ENCODE measurements around the gene CNEP1R1. TPM values are rescaled to one million over a fixed set of nuclear protein-coding genes. Genes with fewer than 3 reads are reported as not detected.

Gene CNEP1R1
- total RNA-seq, 4 donors from 2014 or later: 7.0 to 13.1 (median 10.8) TPM

DNA sequence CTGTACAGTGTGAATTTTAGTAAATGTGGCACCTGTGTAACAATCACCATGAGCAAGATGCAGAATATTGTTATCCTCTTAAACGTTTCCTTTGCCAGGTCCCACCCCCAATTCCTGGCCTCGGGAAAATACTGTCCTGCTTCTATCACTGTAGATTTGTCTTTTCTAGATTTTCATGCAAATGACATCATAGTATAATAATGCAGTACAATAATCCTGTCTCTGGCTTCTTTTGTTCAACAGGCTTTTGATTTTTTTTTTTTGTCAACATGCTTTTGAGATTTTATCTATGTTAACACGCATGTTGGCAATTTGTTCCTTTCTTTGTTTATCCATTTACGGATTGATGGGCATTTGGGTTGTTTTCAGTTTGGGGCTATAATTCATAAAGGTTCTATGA lies 20.4 kb downstream of the CNEP1R1 start:
- WGBS, 2 donors: 60 to 63% methylated on average over 4 of the region's 4 CpGs
- Histone ChIP-seq H3K27ac (no peak overlapping the region), H3K36me3 (no peaks in the 10 kb centered on the region), H3K4me1 (peaks cover 0 to 1% of the 10 kb centered on the region in 2 donors), H3K4me3 (replicated peaks in 1 of 3) (no peak overlapping the region), H3K9me3 (no peaks in the 10 kb centered on the region), H3K27me3 (peaks cover 4% of the 10 kb centered on the region)
- TF ChIP-seq, protein P1, sequence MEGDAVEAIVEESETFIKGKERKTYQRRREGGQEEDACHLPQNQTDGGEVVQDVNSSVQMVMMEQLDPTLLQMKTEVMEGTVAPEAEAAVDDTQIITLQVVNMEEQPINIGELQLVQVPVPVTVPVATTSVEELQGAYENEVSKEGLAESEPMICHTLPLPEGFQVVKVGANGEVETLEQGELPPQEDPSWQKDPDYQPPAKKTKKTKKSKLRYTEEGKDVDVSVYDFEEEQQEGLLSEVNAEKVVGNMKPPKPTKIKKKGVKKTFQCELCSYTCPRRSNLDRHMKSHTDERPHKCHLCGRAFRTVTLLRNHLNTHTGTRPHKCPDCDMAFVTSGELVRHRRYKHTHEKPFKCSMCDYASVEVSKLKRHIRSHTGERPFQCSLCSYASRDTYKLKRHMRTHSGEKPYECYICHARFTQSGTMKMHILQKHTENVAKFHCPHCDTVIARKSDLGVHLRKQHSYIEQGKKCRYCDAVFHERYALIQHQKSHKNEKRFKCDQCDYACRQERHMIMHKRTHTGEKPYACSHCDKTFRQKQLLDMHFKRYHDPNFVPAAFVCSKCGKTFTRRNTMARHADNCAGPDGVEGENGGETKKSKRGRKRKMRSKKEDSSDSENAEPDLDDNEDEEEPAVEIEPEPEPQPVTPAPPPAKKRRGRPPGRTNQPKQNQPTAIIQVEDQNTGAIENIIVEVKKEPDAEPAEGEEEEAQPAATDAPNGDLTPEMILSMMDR (IDR thresholded peaks at IDR 0.05): no peak
- no peak for TF ChIP-seq POLR2A (IDR thresholded peaks at IDR 0.05)
- intact Hi-C loops (cut with DNase I): no loop called here
- no peak for DNase-seq

DNA sequence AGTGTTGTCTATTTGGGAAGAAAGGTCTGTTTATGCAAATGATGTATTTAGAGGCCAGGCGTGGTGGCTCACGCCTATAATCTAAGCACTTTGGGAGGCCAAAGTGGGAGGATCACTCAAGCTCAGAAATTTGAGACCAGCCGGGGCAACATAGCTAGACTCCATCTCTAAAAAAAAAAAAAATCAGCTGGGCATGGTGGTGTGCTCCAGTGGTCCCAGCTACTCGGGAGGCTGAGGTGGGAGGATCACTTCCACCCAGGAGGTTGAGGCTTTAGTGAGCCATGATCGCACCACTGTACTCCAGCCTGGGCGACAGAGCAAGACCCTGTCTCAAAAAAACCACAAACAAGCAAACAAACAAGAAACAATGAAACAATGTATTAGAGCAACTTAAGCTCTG lies 21.8 kb downstream of the CNEP1R1 start:
- H3K4me3 ChIP-seq (replicated peaks in 1 of 3): no peak overlapping the region
- no peaks in the 10 kb centered on the region for H3K36me3 ChIP-seq
- WGBS, 2 donors: 91 to 92% methylated on average over 6 of the region's 6 CpGs
- TF ChIP-seq, protein P1 (IDR thresholded peaks at IDR 0.05): no peak
- no peak for TF ChIP-seq POLR2A (IDR thresholded peaks at IDR 0.05)
- no peak overlapping the region for H3K27ac ChIP-seq
- intact Hi-C loops (cut with DNase I): no loop called here
- no peaks in the 10 kb centered on the region for H3K9me3 ChIP-seq
- H3K27me3 ChIP-seq: peaks cover 4% of the 10 kb centered on the region
- no peaks in the 10 kb centered on the region for H3K4me1 ChIP-seq
- DNase-seq: no peak

DNA sequence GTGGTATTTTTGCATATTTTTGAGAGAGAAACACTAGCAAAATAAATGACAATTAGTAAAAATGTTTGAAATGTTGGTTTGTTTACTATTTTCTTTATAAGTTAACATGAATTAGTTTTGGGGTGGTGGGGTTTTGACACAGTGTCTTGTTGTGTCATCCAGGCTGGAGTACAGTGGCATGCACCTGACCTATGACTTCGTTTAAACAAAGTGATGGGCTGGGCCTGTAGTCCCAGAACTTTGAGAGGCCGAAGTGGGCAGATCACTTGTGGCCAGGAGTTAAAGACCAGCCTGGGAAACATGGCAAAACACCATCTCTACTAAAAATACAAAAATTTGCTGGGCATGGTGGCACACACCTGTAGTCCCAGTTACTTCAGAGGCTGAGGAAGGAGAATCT lies 22.8 kb downstream of the CNEP1R1 start:
- H3K27ac ChIP-seq: no peak overlapping the region
- H3K4me3 ChIP-seq (replicated peaks in 1 of 3): no peak overlapping the region
- intact Hi-C loops (cut with DNase I): no loop called here
- WGBS, 2 donors: 84 to 89% methylated on average over 2 of the region's 2 CpGs
- no peak for DNase-seq
- H3K9me3 ChIP-seq: no peaks in the 10 kb centered on the region
- no peaks in the 10 kb centered on the region for H3K36me3 ChIP-seq
- peaks cover 4% of the 10 kb centered on the region for H3K27me3 ChIP-seq
- TF ChIP-seq POLR2A (IDR thresholded peaks at IDR 0.05): no peak
- TF ChIP-seq, protein P1 (IDR thresholded peaks at IDR 0.05): no peak
- no peaks in the 10 kb centered on the region for H3K4me1 ChIP-seq

DNA sequence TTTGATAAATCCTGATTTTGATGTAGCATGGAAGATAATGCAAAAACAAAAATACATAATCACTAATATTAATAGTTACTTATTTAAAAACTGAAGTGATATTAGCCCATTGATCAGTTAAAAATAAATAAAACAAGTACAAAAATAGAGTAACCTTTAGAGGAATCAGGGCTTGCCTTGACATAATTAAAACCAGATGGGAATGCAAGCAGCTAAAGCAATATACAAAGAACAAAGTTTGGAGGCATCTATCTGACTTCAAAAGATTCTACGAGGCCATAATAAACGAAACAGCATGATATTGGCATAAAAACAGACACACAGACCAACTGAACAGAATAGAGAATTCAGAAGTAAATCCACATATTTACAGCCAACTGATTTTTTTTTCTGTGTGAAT lies 25.8 kb downstream of the CNEP1R1 start:
- Histone ChIP-seq H3K4me1 (no peaks in the 10 kb centered on the region), H3K9me3 (no peaks in the 10 kb centered on the region), H3K27me3 (no peaks in the 10 kb centered on the region), H3K4me3 (replicated peaks in 1 of 3) (no peak overlapping the region), H3K27ac (no peak overlapping the region), H3K36me3 (no peaks in the 10 kb centered on the region)
- DNase-seq: no peak
- WGBS, 2 donors: 62 to 81% methylated on average over 2 of the region's 2 CpGs
- intact Hi-C loops (cut with DNase I): no loop called here
- TF ChIP-seq POLR2A (IDR thresholded peaks at IDR 0.05): no peak
- TF ChIP-seq, protein P1 (IDR thresholded peaks at IDR 0.05): no peak

DNA sequence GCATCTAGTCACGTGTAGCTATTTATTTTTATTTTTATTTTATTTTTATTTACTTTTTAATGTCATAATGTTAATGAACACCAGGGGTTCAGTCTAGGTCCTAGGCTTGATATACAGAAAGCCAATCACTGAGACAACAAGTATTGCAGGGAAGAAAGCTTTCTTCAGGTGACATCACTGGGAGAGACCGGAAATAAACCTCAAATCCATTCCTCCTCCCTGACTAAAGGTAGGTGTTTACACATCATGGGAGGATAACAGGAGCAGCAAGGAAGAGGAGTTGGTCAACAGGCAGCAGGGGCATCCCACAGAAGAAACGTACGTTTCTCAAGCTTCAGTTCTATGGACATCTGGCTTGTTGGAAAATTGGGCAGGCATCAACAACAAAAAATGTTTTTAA lies 31.2 kb downstream of the CNEP1R1 start:
- Histone ChIP-seq H3K27ac (no peak overlapping the region), H3K9me3 (no peaks in the 10 kb centered on the region), H3K4me3 (replicated peaks in 1 of 3) (no peak overlapping the region), H3K4me1 (no peaks in the 10 kb centered on the region), H3K36me3 (no peaks in the 10 kb centered on the region), H3K27me3 (no peaks in the 10 kb centered on the region)
- TF ChIP-seq POLR2A (IDR thresholded peaks at IDR 0.05): no peak
- TF ChIP-seq, protein P1 (IDR thresholded peaks at IDR 0.05): no peak
- intact Hi-C loops (cut with DNase I): no loop called here
- no peak for DNase-seq
- WGBS, 2 donors: 92 to 94% methylated on average over 4 of the region's 4 CpGs
